Naive B cell (primary cell): ENCODE data around the gene EFCAB6. TPM values are rescaled to one million over a fixed set of nuclear protein-coding genes. Genes with fewer than 3 reads are reported as not detected.
A peak's percentile ranks its signal among the peaks of the same experiment; 100 is the strongest.

Source experiments
- ATAC-seq, 2 donors: fragments of 150-1000 bp; cut with Tn5 transposase; 2 replicates each; pipeline ENCODE4 v1.10.0; 2021; ENCODE audit warnings: low read depth in 2 of 2, mild to moderate bottlenecking in 2 of 2, moderate library complexity in 2 of 2
- DNase-seq: peaks from one replicate; pipeline ENCODE4 v3.0.0; 2022
- H3K27ac Mint-ChIP-seq, 6 donors: one replicate each; pipeline ENCODE4 v1.8.0; 2020 to 2022; ENCODE audit warnings: mild to moderate bottlenecking in 6 of 6, mixed read lengths in 6 of 6, moderate library complexity in 5 of 6, inconsistent platforms in 2 of 6
- H3K27me3 Mint-ChIP-seq, 3 donors: one replicate each; pipeline ENCODE4 v1.8.0; 2021 to 2022; ENCODE audit warnings: mixed read lengths in 3 of 3, mild to moderate bottlenecking in 1 of 3
- H3K36me3 Mint-ChIP-seq, 2 donors: one replicate each; pipeline ENCODE4 v1.8.0; 2020 to 2022; ENCODE audit warnings: mixed read lengths in 2 of 2, inconsistent platforms in 1 of 2, mild to moderate bottlenecking in 1 of 2
- H3K4me1 Mint-ChIP-seq, 3 donors: one replicate each; pipeline ENCODE4 v1.8.0; 2020 to 2022; ENCODE audit warnings: mixed read lengths in 3 of 3, inconsistent platforms in 1 of 3, mild to moderate bottlenecking in 1 of 3, moderate library complexity in 1 of 3
- H3K4me3 Mint-ChIP-seq, 8 donors: one replicate each; pipeline ENCODE4 v1.8.0; 2020 to 2022; ENCODE audit warnings: mild to moderate bottlenecking in 8 of 8, mixed read lengths in 8 of 8, moderate library complexity in 8 of 8, inconsistent platforms in 2 of 8
- H3K9me3 Mint-ChIP-seq, 7 donors: one replicate each; pipeline ENCODE4 v1.8.0; 2020 to 2022; ENCODE audit warnings: mixed read lengths in 7 of 7, mild to moderate bottlenecking in 5 of 7, inconsistent platforms in 2 of 7, moderate library complexity in 1 of 7
- polyA plus RNA-seq, 6 donors: library from polyadenylated mRNA; unstranded; fragments of 300-500 nt; fragmentation: Illumina TruSeq; gene quantifications; one replicate each; pipeline ENCODE4 v1.2.3, GENCODE V29; 2021; ENCODE audit warnings: low read depth in 6 of 6

EFCAB6 gene
- polyA plus RNA-seq, 6 donors from 2014 or later, result not detected

DNA sequence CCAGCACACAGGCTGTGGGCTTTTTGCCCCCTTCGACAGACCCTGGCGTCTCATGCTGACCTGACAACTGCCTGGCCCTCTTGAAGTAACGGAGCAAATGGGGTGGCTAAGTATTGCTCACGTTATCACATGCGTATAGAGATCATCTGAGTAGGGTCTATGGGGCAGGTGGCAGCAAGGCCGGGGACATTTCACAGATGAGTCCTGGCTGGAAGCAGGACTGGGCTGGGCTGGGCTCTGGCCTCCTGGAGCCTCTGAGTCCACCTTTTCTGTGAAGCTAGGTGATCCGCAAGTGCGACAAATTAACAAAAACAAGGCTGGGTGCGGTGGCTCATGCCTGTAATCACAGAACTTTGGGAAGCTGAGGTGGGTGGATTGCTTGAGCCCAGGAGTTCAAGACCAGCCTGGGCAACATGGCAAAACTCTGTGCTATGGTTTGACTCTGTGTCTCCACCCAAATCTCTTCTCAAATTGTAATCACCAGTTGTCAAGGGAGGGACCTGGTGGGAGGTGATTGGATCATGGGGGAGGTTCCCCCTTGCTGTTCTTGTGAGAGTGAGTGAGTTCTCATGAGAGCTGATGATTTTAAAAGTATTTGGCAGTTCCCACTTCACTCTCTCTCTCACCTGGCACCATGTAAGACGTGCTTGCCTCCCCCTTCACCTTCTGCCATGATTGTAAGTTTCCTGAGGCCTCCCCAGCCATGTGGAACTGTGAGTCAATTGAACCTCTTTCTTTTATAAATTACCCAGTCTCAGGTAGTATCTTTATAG is 278.3 kb downstream of the EFCAB6 start:
- H3K4me1 Mint-ChIP-seq, result no peaks in the 10 kb centered on the region
- no peak overlapping the region for H3K27ac Mint-ChIP-seq
- H3K9me3 Mint-ChIP-seq, result peaks cover 0 to 17% (median 6%) of the 10 kb centered on the region in 7 donors
- H3K27me3 Mint-ChIP-seq, result peaks cover 6 to 19% (median 15%) of the 10 kb centered on the region in 3 donors
- no peaks in the 10 kb centered on the region for H3K36me3 Mint-ChIP-seq
- DNase-seq, result no peak
- H3K4me3 Mint-ChIP-seq, result no peak overlapping the region
- no peak for ATAC-seq

DNA sequence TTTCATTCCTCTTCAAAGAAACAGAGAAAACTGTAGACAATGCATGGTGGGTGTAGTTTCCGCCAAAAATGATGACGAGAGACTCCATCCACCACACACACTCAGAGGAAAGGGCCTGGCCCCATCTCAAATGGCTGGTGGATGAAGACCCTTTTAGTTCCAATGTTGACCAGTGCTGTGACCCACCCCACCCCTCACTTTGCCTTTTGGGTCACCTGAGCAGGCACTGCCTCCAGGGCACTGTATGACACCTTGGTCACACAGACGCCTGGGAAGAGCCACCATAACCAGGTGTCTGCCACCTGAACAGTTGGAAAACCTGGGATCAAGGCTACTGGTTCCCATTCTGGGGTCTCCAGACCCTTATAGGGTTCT is 279.0 kb downstream of the EFCAB6 start:
- Mint-ChIP-seq H3K4me3 (no peak overlapping the region), H3K27ac (no peak overlapping the region)
- no peak for ATAC-seq

DNA sequence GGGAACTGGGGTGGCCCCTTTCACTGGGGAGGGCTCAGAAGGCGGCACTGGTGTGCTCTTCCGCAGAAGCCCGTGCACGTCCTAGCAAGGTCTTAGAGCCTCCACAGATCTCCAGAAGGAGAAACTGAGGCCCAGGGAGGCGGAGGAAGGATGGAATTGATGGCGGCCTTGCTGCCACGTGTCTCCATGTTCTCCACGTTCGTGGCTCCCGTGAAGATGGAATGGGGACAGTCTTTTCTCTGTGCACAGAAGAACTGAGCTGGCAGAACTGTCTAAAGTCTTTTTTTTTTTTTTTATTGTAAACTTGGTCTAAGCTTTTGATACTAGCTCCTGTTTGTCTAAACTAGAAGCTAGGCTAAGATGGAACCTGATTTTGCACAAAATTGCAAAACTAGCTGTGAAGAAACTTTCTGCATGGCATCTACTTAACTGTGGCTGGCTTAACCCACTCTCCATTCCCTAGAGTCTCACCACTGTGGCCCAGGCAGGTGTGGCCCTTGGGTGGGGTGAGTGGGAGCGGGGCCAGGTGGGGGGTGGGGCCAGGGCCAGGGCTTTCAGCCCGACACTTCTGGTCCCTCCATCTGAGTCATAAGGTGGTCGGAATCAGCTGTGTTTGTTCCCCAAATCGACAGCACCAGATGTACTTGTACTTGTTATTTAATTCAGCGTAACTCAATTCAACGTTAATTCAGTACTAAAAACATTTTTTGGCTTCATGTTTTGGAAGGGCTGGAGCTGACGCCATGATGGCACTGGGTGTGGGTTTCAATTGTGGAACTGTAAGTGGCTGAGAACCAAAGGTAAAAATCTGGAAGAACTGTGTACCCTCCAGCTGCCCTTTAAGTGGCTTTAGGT is 279.6 kb downstream of the EFCAB6 start:
- ATAC-seq, result no peak
- no peak overlapping the region for H3K27ac Mint-ChIP-seq
- no peaks in the 10 kb centered on the region for H3K36me3 Mint-ChIP-seq

More for the DNA sequence above, 279.0 kb downstream of the EFCAB6 start:
- Mint-ChIP-seq H3K36me3 (no peaks in the 10 kb centered on the region), H3K27me3 (peaks cover 0 to 19% (median 12%) of the 10 kb centered on the region in 3 donors), H3K9me3 (peaks cover 0 to 17% (median 6%) of the 10 kb centered on the region in 7 donors), H3K4me1 (no peaks in the 10 kb centered on the region)
- DNase-seq, result no peak

GRCh38 chr22:43531651-43532050 is 280.5 kb downstream of the EFCAB6 start:
- H3K36me3 Mint-ChIP-seq, result no peaks in the 10 kb centered on the region

More for the DNA sequence above, 279.6 kb downstream of the EFCAB6 start:
- Mint-ChIP-seq H3K4me3 (no peak overlapping the region), H3K4me1 (no peaks in the 10 kb centered on the region), H3K27me3 (peaks cover under 1 to 22% (median 9%) of the 10 kb centered on the region in 3 donors), H3K9me3 (peaks cover 0 to 17% (median 5%) of the 10 kb centered on the region in 7 donors)
- DNase-seq, result no peak

GRCh38 chr22:43530349-43531201 is 281.5 kb downstream of the EFCAB6 start:
- peaks cover 5 to 26% (median 20%) of the 10 kb centered on the region in 3 donors for H3K27me3 Mint-ChIP-seq
- peaks cover 0 to 6% (median 0%) of the 10 kb centered on the region in 7 donors for H3K9me3 Mint-ChIP-seq
- ATAC-seq, result no peak
- no peaks in the 10 kb centered on the region for H3K4me1 Mint-ChIP-seq
- peak overlapping the region in 1 of 8 donors; percentile 38 for H3K4me3 Mint-ChIP-seq
- H3K27ac Mint-ChIP-seq, result no peak overlapping the region
- no peak for DNase-seq
- H3K36me3 Mint-ChIP-seq, result no peaks in the 10 kb centered on the region

More at GRCh38 chr22:43531651-43532050, 280.5 kb downstream of the EFCAB6 start:
- Mint-ChIP-seq H3K9me3 (peaks cover 0 to 10% (median 1%) of the 10 kb centered on the region in 7 donors), H3K27me3 (peaks cover 9 to 24% (median 10%) of the 10 kb centered on the region in 3 donors), H3K27ac (no peak overlapping the region), H3K4me3 (no peak overlapping the region), H3K4me1 (no peaks in the 10 kb centered on the region)
- no peak for DNase-seq
- ATAC-seq, result no peak

GRCh38 chr22:43529934-43530333 is 282.2 kb downstream of the EFCAB6 start:
- H3K4me3 Mint-ChIP-seq, result peak overlapping the region in 1 of 8 donors; percentile 38
- no peak for ATAC-seq
- no peaks in the 10 kb centered on the region for H3K36me3 Mint-ChIP-seq
- no peak for DNase-seq
- H3K9me3 Mint-ChIP-seq, result peaks cover 0 to 6% (median 0%) of the 10 kb centered on the region in 7 donors
- H3K4me1 Mint-ChIP-seq, result no peaks in the 10 kb centered on the region
- H3K27me3 Mint-ChIP-seq, result peaks cover 4 to 28% (median 27%) of the 10 kb centered on the region in 3 donors
- no peak overlapping the region for H3K27ac Mint-ChIP-seq

DNA sequence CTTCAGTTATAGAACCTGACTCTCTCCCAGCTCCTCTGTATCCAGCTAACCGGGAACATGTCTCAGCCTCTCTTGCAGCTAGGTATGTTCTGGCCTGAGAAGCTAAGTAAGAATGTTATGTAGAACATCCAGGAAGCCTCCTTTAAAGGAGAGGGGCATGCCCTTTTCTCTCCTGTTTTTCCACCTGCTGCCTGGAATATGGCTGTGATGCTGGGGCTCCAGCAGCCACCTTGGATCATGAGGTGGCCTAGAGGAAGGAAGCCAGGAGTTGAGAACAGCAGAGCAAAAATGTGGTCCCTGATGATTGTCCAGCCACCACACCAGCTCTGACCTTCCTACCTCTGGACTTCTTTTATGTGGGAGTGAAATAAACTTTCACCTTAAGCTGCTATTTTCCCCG is 282.6 kb downstream of the EFCAB6 start:
- H3K27me3 Mint-ChIP-seq, result peaks cover 0 to 31% (median 28%) of the 10 kb centered on the region in 3 donors
- H3K9me3 Mint-ChIP-seq, result peaks cover 0 to 6% (median 0%) of the 10 kb centered on the region in 7 donors

GRCh38 chr22:43528601-43529360 is 283.3 kb downstream of the EFCAB6 start:
- H3K9me3 Mint-ChIP-seq, result peaks cover 0 to 6% (median 0%) of the 10 kb centered on the region in 7 donors
- DNase-seq, result no peak
- ATAC-seq, result no peak
- H3K4me1 Mint-ChIP-seq, result no peaks in the 10 kb centered on the region
- no peaks in the 10 kb centered on the region for H3K36me3 Mint-ChIP-seq
- H3K27me3 Mint-ChIP-seq, result peaks cover 0 to 31% (median 28%) of the 10 kb centered on the region in 3 donors
- peak overlapping the region in 2 of 6 donors; percentile 21 to 25 for H3K27ac Mint-ChIP-seq
- H3K4me3 Mint-ChIP-seq, result peak overlapping the region in 1 of 8 donors; percentile 35

More for the DNA sequence above, 282.6 kb downstream of the EFCAB6 start:
- H3K27ac Mint-ChIP-seq, result no peak overlapping the region
- DNase-seq (no peak), ATAC-seq (no peak)
- no peaks in the 10 kb centered on the region for H3K36me3 Mint-ChIP-seq
- H3K4me3 Mint-ChIP-seq, result no peak overlapping the region
- no peaks in the 10 kb centered on the region for H3K4me1 Mint-ChIP-seq

DNA sequence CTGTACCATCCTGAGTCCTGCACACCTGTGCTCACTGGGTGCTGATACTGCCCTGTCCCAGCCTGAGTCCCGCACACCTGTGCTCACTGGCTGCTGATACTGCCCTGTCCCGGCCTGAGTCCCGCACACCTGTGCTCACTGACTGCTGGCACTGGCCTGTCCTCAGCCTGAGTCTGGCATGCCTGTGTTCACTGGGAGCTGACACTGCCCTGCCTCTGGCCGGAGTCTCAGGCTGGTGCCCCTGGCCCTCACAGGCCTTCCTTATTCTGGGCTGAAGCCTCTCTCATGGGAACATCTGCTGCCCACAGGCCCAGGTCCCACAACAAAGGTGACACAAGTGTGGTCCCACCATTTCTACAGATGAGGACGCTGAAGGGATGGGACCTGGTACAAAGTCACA is 285.2 kb downstream of the EFCAB6 start:
- DNase-seq (no peak), ATAC-seq (no peak)
- Mint-ChIP-seq H3K27ac (no peak overlapping the region), H3K4me3 (no peak overlapping the region), H3K4me1 (no peaks in the 10 kb centered on the region), H3K36me3 (no peaks in the 10 kb centered on the region), H3K27me3 (peaks cover 0 to 31% (median 28%) of the 10 kb centered on the region in 3 donors), H3K9me3 (peaks cover 0 to 6% (median 0%) of the 10 kb centered on the region in 7 donors)

GRCh38 chr22:43526117-43526655 is 285.9 kb downstream of the EFCAB6 start:
- DNase-seq (no peak), ATAC-seq (no peak)
- Mint-ChIP-seq H3K9me3 (peaks cover 0 to 6% (median 0%) of the 10 kb centered on the region in 7 donors), H3K4me1 (no peaks in the 10 kb centered on the region), H3K27me3 (peaks cover 0 to 31% (median 28%) of the 10 kb centered on the region in 3 donors), H3K36me3 (no peaks in the 10 kb centered on the region), H3K27ac (no peak overlapping the region), H3K4me3 (no peak overlapping the region)

GRCh38 chr22:43521716-43522115 is 290.4 kb downstream of the EFCAB6 start:
- ATAC-seq, result no peak
- no peaks in the 10 kb centered on the region for H3K9me3 Mint-ChIP-seq
- no peak overlapping the region for H3K27ac Mint-ChIP-seq
- no peaks in the 10 kb centered on the region for H3K36me3 Mint-ChIP-seq
- no peaks in the 10 kb centered on the region for H3K4me1 Mint-ChIP-seq
- peaks cover 0 to 22% (median 13%) of the 10 kb centered on the region in 3 donors for H3K27me3 Mint-ChIP-seq
- DNase-seq, result no peak
- H3K4me3 Mint-ChIP-seq, result no peak overlapping the region

DNA sequence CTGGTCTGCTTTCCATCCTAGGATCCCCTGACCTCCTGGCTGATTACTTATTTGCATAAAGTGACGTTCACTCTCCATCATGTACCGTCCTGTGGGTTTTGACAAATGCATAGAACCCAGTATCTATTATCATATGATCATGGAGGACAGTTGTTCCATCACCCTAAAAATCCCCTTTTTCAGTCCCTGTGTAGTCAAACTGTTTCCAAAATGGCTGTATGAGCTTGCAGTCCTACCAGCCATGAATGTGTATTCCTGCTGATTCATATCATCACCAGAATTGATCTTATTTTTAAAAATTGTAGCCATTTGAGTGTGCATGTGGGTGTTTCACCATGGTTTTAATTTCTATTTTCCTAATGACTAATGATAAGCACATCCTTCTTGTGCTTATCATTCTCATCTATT is 291.5 kb downstream of the EFCAB6 start:
- DNase-seq (no peak), ATAC-seq (no peak)
- Mint-ChIP-seq H3K4me1 (no peaks in the 10 kb centered on the region), H3K27ac (no peak overlapping the region), H3K4me3 (no peak overlapping the region), H3K9me3 (no peaks in the 10 kb centered on the region), H3K27me3 (peaks cover 0 to 12% (median 6%) of the 10 kb centered on the region in 3 donors), H3K36me3 (no peaks in the 10 kb centered on the region)
